Measurements from ENCODE around the gene THAP4.

Gene THAP4

GRCh38 chr2:241535871-241536655, 100.9 kb downstream of the THAP4 start:
- TF ChIP-seq CTCF (IDR thresholded peaks at IDR 0.05): no peak

DNA sequence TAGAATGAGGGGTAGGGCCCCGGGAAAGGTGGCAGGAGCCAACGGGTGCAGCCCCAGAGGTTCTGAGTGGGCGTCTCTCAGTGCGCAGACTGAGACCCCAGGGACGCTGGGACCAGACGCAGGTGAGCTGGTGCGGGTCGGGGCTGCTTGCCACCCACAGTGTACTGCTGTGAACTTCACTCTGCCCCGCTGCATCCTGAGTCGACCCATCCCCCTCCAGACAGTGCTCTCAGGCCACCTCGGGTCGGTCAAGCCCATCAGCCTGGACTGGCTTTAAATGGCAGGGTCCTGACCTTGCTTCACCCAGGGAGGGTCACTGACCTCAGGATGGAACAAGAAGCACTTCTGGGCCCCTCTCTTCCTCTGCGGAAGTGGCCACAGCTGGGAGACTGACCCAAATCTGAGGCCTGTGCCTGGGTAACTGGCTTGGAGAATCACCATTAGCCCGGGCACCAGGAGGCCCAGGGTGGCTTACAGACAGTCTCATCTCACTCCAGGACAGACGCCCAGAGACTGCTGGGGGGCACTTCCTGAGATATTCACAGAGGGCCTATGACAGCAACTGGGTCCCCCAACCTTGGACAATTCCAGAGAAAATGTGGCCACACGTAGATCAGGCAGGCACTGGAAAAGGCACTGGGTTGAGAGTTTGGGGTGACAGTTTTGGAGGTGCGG, 102.1 kb downstream of the THAP4 start:
- TF ChIP-seq CTCF (IDR thresholded peaks at IDR 0.05): no peak

Measured in LNCAP (cell line).